ENCODE data around the gene GAS2L2. TPM values are rescaled to one million over a fixed set of nuclear protein-coding genes. Genes with fewer than 3 reads are reported as not detected.

GAS2L2 gene
- total and polyA plus RNA-seq, 2 of the 8 experiments (the other 6 are each of a cell fraction or from before 2014, with no cell fraction given) = 0.09 to 0.13 TPM

DNA sequence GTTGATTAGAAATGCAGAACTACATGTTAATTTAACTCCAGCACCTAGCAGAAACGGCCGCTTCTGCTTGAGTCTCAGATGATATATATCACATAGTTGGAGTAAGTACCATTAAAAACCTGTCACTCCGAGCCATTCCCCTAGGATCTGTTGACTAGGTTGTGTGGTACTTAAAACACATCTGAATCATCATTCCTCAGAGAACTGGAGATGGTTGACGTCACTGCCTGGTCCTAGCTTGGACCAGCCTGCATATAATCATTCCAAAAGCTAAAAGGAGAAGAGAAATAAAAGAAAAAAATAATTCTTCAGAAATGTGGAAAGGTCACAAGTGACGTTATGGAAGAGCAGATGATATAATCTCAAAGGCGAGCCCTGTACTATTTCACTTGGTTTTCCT is 52.9 kb downstream of the GAS2L2 start (continued):
- TF ChIP-seq, protein P1, sequence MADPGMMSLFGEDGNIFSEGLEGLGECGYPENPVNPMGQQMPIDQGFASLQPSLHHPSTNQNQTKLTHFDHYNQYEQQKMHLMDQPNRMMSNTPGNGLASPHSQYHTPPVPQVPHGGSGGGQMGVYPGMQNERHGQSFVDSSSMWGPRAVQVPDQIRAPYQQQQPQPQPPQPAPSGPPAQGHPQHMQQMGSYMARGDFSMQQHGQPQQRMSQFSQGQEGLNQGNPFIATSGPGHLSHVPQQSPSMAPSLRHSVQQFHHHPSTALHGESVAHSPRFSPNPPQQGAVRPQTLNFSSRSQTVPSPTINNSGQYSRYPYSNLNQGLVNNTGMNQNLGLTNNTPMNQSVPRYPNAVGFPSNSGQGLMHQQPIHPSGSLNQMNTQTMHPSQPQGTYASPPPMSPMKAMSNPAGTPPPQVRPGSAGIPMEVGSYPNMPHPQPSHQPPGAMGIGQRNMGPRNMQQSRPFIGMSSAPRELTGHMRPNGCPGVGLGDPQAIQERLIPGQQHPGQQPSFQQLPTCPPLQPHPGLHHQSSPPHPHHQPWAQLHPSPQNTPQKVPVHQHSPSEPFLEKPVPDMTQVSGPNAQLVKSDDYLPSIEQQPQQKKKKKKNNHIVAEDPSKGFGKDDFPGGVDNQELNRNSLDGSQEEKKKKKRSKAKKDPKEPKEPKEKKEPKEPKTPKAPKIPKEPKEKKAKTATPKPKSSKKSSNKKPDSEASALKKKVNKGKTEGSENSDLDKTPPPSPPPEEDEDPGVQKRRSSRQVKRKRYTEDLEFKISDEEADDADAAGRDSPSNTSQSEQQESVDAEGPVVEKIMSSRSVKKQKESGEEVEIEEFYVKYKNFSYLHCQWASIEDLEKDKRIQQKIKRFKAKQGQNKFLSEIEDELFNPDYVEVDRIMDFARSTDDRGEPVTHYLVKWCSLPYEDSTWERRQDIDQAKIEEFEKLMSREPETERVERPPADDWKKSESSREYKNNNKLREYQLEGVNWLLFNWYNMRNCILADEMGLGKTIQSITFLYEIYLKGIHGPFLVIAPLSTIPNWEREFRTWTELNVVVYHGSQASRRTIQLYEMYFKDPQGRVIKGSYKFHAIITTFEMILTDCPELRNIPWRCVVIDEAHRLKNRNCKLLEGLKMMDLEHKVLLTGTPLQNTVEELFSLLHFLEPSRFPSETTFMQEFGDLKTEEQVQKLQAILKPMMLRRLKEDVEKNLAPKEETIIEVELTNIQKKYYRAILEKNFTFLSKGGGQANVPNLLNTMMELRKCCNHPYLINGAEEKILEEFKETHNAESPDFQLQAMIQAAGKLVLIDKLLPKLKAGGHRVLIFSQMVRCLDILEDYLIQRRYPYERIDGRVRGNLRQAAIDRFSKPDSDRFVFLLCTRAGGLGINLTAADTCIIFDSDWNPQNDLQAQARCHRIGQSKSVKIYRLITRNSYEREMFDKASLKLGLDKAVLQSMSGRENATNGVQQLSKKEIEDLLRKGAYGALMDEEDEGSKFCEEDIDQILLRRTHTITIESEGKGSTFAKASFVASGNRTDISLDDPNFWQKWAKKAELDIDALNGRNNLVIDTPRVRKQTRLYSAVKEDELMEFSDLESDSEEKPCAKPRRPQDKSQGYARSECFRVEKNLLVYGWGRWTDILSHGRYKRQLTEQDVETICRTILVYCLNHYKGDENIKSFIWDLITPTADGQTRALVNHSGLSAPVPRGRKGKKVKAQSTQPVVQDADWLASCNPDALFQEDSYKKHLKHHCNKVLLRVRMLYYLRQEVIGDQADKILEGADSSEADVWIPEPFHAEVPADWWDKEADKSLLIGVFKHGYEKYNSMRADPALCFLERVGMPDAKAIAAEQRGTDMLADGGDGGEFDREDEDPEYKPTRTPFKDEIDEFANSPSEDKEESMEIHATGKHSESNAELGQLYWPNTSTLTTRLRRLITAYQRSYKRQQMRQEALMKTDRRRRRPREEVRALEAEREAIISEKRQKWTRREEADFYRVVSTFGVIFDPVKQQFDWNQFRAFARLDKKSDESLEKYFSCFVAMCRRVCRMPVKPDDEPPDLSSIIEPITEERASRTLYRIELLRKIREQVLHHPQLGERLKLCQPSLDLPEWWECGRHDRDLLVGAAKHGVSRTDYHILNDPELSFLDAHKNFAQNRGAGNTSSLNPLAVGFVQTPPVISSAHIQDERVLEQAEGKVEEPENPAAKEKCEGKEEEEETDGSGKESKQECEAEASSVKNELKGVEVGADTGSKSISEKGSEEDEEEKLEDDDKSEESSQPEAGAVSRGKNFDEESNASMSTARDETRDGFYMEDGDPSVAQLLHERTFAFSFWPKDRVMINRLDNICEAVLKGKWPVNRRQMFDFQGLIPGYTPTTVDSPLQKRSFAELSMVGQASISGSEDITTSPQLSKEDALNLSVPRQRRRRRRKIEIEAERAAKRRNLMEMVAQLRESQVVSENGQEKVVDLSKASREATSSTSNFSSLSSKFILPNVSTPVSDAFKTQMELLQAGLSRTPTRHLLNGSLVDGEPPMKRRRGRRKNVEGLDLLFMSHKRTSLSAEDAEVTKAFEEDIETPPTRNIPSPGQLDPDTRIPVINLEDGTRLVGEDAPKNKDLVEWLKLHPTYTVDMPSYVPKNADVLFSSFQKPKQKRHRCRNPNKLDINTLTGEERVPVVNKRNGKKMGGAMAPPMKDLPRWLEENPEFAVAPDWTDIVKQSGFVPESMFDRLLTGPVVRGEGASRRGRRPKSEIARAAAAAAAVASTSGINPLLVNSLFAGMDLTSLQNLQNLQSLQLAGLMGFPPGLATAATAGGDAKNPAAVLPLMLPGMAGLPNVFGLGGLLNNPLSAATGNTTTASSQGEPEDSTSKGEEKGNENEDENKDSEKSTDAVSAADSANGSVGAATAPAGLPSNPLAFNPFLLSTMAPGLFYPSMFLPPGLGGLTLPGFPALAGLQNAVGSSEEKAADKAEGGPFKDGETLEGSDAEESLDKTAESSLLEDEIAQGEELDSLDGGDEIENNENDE (IDR thresholded peaks at IDR 0.05; ENCODE audit: insufficient replicate concordance, low read length) = no peak
- TF ChIP-seq KDM4A (IDR thresholded peaks at IDR 0.05; ENCODE audit: low read depth, low read length, severe bottlenecking) (no peak), SRF (IDR thresholded peaks at IDR 0.05; ENCODE audit: low read depth, low read length) (no peak), SIX5 (IDR thresholded peaks at IDR 0.05; ENCODE audit: low read depth, low read length) (no peak), SP4 (IDR thresholded peaks at IDR 0.05; ENCODE audit: low read length) (no peak), BRCA1 (IDR thresholded peaks at IDR 0.05; ENCODE audit: low read depth, low read length) (no peak), SIN3A (conservative IDR thresholded peaks at IDR 0.05 in 1 of 2, IDR thresholded peaks at IDR 0.05 in 1 of 2; ENCODE audit: low read depth in 1 of 2, low read length in 2 of 2) (no peak), CHD1 (IDR thresholded peaks at IDR 0.05; ENCODE audit: low read depth, low read length) (no peak)
